H9 (cell line): ENCODE data around the gene VCAN. TPM values are rescaled to one million over a fixed set of nuclear protein-coding genes. Genes with fewer than 3 reads are reported as not detected.

Experiments
- DNase-seq: peaks from one replicate; pipeline ENCODE4 v3.0.0-alpha.2; 2017
- H2AFZ ChIP-seq: one replicate; pipeline ENCODE4 v1.6.1; 2013; ENCODE audit warnings: mild to moderate bottlenecking, low read length, control low read depth, moderate library complexity
- H2AK5ac ChIP-seq: 2 replicates; pipeline ENCODE4 v1.6.1; 2013; ENCODE audit warnings: low read length, control low read depth, mixed read lengths; ENCODE audit not compliant: insufficient read length
- H2BK120ac ChIP-seq: one replicate; pipeline ENCODE4 v1.6.1; 2013; ENCODE audit warnings: low read depth, mild to moderate bottlenecking, low read length, control low read depth, inconsistent platforms; ENCODE audit not compliant: poor library complexity, severe bottlenecking
- H2BK12ac ChIP-seq: 2 replicates; pipeline ENCODE4 v1.6.1; 2013; ENCODE audit warnings: low read length, control low read depth, mixed read lengths, low read depth; ENCODE audit not compliant: insufficient read length
- H2BK15ac ChIP-seq: 2 replicates; pipeline ENCODE4 v1.6.1; 2013; ENCODE audit warnings: low read depth, low read length, control low read depth
- H2BK20ac ChIP-seq: one replicate; pipeline ENCODE4 v1.6.1; 2013; ENCODE audit warnings: low read depth, mild to moderate bottlenecking, low read length, control low read depth, inconsistent platforms; ENCODE audit not compliant: poor library complexity, severe bottlenecking
- H2BK5ac ChIP-seq: 2 replicates; pipeline ENCODE4 v1.6.1; 2013; ENCODE audit warnings: low read length, control low read depth, mixed read lengths; ENCODE audit not compliant: insufficient read length
- H3K14ac ChIP-seq: 2 replicates; pipeline ENCODE4 v1.6.1; 2013; ENCODE audit warnings: low read length, control low read depth; ENCODE audit not compliant: insufficient read depth
- H3K18ac ChIP-seq: 2 replicates; pipeline ENCODE4 v1.6.1; 2013; ENCODE audit warnings: low read depth, mild to moderate bottlenecking, mixed read lengths, low read length, control low read depth; ENCODE audit not compliant: insufficient read length
- H3K23ac ChIP-seq: 2 replicates; pipeline ENCODE4 v1.6.1; 2013; ENCODE audit warnings: low read length, control low read depth, mixed read lengths, low read depth; ENCODE audit not compliant: insufficient read length
- H3K23me2 ChIP-seq: 2 replicates; pipeline ENCODE4 v1.6.1; 2013; ENCODE audit warnings: low read depth, mild to moderate bottlenecking, mixed read lengths, low read length, control low read depth; ENCODE audit not compliant: insufficient read length, poor library complexity, severe bottlenecking
- H3K27ac ChIP-seq: 2 replicates; pipeline ENCODE4 v1.5.1; 2013; ENCODE audit warnings: low read length, control low read depth, mixed read lengths, low read depth; ENCODE audit not compliant: insufficient read length
- H3K27me3 ChIP-seq: 2 replicates; pipeline ENCODE4 v1.6.1; 2013; ENCODE audit warnings: low read length, control low read depth, inconsistent platforms; ENCODE audit not compliant: insufficient read depth
- H3K4ac ChIP-seq: 2 replicates; pipeline ENCODE4 v1.6.1; 2013; ENCODE audit warnings: low read depth, mild to moderate bottlenecking, control low read depth, inconsistent platforms, low read length, moderate library complexity
- H3K4me1 ChIP-seq: 2 replicates; pipeline ENCODE4 v1.6.1; 2013; ENCODE audit warnings: low read length, control low read depth, inconsistent platforms; ENCODE audit not compliant: insufficient read depth
- H3K4me2 ChIP-seq: 2 replicates; pipeline ENCODE4 v1.6.1; 2013; ENCODE audit warnings: low read length, control low read depth, mixed read lengths; ENCODE audit not compliant: insufficient read length, insufficient read depth
- H3K56ac ChIP-seq: 2 replicates; pipeline ENCODE4 v1.6.1; 2013; ENCODE audit warnings: low read depth, mild to moderate bottlenecking, mixed read lengths, low read length, control low read depth; ENCODE audit not compliant: insufficient read length
- H3K79me1 ChIP-seq: 2 replicates; pipeline ENCODE4 v1.6.1; 2013; ENCODE audit warnings: low read depth, mild to moderate bottlenecking, moderate library complexity, low read length, control low read depth, inconsistent platforms; ENCODE audit not compliant: insufficient read depth, poor library complexity, severe bottlenecking
- H3K79me2 ChIP-seq: 2 replicates; pipeline ENCODE4 v1.6.1; 2013; ENCODE audit warnings: low read length, control low read depth, inconsistent platforms; ENCODE audit not compliant: insufficient read depth
- H3K9ac ChIP-seq: 2 replicates; pipeline ENCODE4 v1.6.1; 2013; ENCODE audit warnings: low read length, control low read depth, mixed read lengths; ENCODE audit not compliant: insufficient read length; ENCODE audit errors: extremely low read depth
- H3K9me3 ChIP-seq: one replicate; pipeline ENCODE4 v1.6.1; 2013; ENCODE audit warnings: low read depth, low read length, inconsistent platforms; ENCODE audit not compliant: control insufficient read depth
- H3T11ph ChIP-seq: one replicate; pipeline ENCODE4 v1.6.1; 2013; ENCODE audit warnings: mild to moderate bottlenecking, low read length, control low read depth, inconsistent platforms
- H4K20me1 ChIP-seq: one replicate; pipeline ENCODE4 v1.6.1; 2013; ENCODE audit not compliant: control insufficient read depth, insufficient read length, insufficient read depth
- H4K5ac ChIP-seq: 2 replicates; pipeline ENCODE4 v1.6.1; 2013; ENCODE audit warnings: low read depth, mild to moderate bottlenecking, mixed read lengths, low read length, control low read depth; ENCODE audit not compliant: insufficient read length
- H4K8ac ChIP-seq: replicated peaks from 2 replicates; pipeline ENCODE4 v1.6.1; 2013; ENCODE audit warnings: low read length, control low read depth, mixed read lengths, low read depth; ENCODE audit not compliant: insufficient read length
- H4K91ac ChIP-seq: 2 replicates; pipeline ENCODE4 v1.6.1; 2013; ENCODE audit warnings: low read depth, mild to moderate bottlenecking, moderate library complexity, mixed read lengths, low read length, control low read depth; ENCODE audit not compliant: insufficient read length
- H3K27ac Mint-ChIP-seq, 3 experiments: 2 replicates in 2 of 3; 3 replicates in 1 of 3; pipeline ENCODE4 v1.8.0; 2020 to 2021; ENCODE audit warnings: mixed read lengths in 3 of 3, mild to moderate bottlenecking in 1 of 3, moderate library complexity in 1 of 3
- H3K27me3 Mint-ChIP-seq: 2 replicates; pipeline ENCODE4 v1.8.0; 2021; ENCODE audit warnings: low read depth, mild to moderate bottlenecking, moderate library complexity, mixed read lengths
- H3K36me3 Mint-ChIP-seq, 3 experiments: 2 replicates in 2 of 3; 3 replicates in 1 of 3; pipeline ENCODE4 v1.8.0; 2020 to 2021; ENCODE audit warnings: low read depth in 3 of 3, mixed read lengths in 3 of 3; ENCODE audit not compliant: insufficient read depth in 1 of 3
- H3K4me1 Mint-ChIP-seq, 2 experiments: 2 replicates each; pipeline ENCODE4 v1.8.0; 2020; ENCODE audit warnings: mixed read lengths in 2 of 2
- H3K4me3 Mint-ChIP-seq, 2 experiments: 2 replicates in 1 of 2; 3 replicates in 1 of 2; pipeline ENCODE4 v1.8.0; 2020 to 2021; ENCODE audit warnings: mild to moderate bottlenecking in 2 of 2, mixed read lengths in 2 of 2, moderate library complexity in 1 of 2
- H3K9me3 Mint-ChIP-seq, 2 experiments: 2 replicates in 1 of 2; 3 replicates in 1 of 2; pipeline ENCODE4 v1.8.0; 2020; ENCODE audit warnings: mild to moderate bottlenecking in 2 of 2, mixed read lengths in 2 of 2, moderate library complexity in 1 of 2
- CTCF ChIP-seq: fragments of 200-600 bp; sonication (generic); conservative IDR thresholded peaks from 3 replicates; pipeline ENCODE4 v1.8.0; 2021; ENCODE audit warnings: antibody characterized with exemption, mild to moderate bottlenecking
- WGBS: extraction: QIAGEN DNeasy Blood & Tissue Kit; methylation state at CpG from one replicate; pipeline ENCODE4 v1.1.7; 2013; ENCODE audit warnings: missing lambda C conversion rate, low lambda C conversion rate, mixed read lengths; ENCODE audit not compliant: insufficient read length; ENCODE audit errors: extremely low coverage; 5-methylcytosine and 5-hydroxymethylcytosine counted together
- total RNA-seq: library from RNA; stranded (reverse); gene quantifications from 2 replicates; pipeline ENCODE4 v1.2.1, GENCODE V29; 2021

VCAN gene
- total RNA-seq, 1 experiment from 2014 or later, result 278 TPM

GRCh38 chr5:83428890-83429289 lies 42.7 kb upstream of the VCAN start:
- Histone ChIP-seq H2BK15ac (no peak overlapping the region), H4K91ac (no peak overlapping the region), H3K23me2 (no peaks in the 10 kb centered on the region), H3K18ac (no peak overlapping the region), H2AK5ac (no peak overlapping the region), H3K27me3 (no peaks in the 10 kb centered on the region), H3K79me1 (no peaks in the 10 kb centered on the region), H2BK20ac (no peak overlapping the region), H4K20me1 (no peaks in the 10 kb centered on the region), H2BK12ac (no peak overlapping the region), H3K4me1 (no peaks in the 10 kb centered on the region), H2BK5ac (no peak overlapping the region), H3K27ac (no peak overlapping the region), H3K14ac (no peak overlapping the region), H3K79me2 (no peaks in the 10 kb centered on the region), H3K9ac (no peak overlapping the region), H2AFZ (no peak overlapping the region), H3K23ac (no peak overlapping the region), H3K4ac (no peak overlapping the region), H3K4me2 (no peak overlapping the region), H3K9me3 (no peaks in the 10 kb centered on the region), H4K8ac (no peak overlapping the region), H3T11ph (no peak overlapping the region), H4K5ac (no peak overlapping the region), H2BK120ac (no peak overlapping the region), H3K56ac (no peak overlapping the region)
- Mint-ChIP-seq H3K9me3 (no peaks in the 10 kb centered on the region), H3K4me1 (peaks cover 14 to 17% of the 10 kb centered on the region in 2 experiments), H3K36me3 (no peaks in the 10 kb centered on the region), H3K4me3 (no peak overlapping the region), H3K27ac (peak overlapping the region in 1 of 3 experiments; percentile 72; a peak in 1 of 7 replicates), H3K27me3 (no peaks in the 10 kb centered on the region)
- WGBS, result no CpG with 5 or more reads among the region's 6 CpGs
- no peak for DNase-seq
- no peak for TF ChIP-seq CTCF
